IPS-18c (cell line): ENCODE measurements around the gene GNG13.
"Not testable (repeated sequence)": the region's sequence is repeated elsewhere in the genome, so short reads cannot be mapped to it uniquely, and the experiment has no call there.

Experiments
- H3K4me3 ChIP-seq: 2 replicates; pipeline ENCODE4 v1.7.0; 2013; ENCODE audit warnings: low read depth, mild to moderate bottlenecking, low read length, moderate library complexity; ENCODE audit not compliant: insufficient read depth
- H3K9me3 ChIP-seq: one replicate; pipeline ENCODE4 v1.6.1; 2013; ENCODE audit warnings: mild to moderate bottlenecking, low read length, moderate library complexity; ENCODE audit not compliant: control insufficient read depth, insufficient read depth

Gene GNG13

DNA sequence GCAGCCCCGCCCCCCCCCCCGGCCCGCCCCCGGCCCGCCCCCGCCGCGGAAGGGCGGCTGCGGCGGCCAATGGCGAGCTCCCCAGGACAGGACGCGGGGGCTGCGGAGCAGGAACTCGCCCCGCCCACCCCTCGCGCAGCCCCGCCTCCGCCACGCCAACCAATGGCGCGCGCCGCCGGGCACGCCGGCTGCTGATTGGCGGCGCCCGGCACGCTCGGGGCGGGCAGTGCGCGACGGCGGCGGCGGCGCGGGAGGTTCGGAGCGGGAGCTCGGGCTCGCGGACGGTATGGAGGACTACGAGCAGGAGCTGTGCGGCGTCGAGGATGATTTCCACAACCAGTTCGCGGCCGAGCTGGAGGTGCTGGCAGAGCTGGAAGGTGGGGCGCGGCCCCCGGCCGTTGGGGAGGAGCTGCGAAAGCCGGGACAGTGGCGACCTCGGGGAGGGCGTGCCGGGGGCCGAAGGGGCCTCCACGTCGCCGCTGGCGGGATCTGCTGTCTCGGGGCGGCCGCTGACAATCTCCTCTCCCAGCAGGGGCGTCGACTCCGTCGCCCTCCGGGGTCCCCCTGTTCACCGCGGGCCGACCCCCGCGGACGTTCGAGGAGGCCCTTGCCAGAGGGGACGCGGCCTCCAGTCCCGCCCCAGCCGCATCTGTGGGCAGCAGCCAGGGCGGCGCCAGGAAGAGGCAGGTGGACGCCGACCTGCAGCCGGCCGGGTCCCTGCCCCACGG, 12.0 kb downstream of the GNG13 start, which contains the start of gene CHTF18:
CHTF18 (plus strand) TSS at position 222 of the 728 bp plus-strand sequence; CDS start at position 287, 65 bp downstream.
- H3K4me3 ChIP-seq, result peak within 1 kb of the TSS; percentile 92
- no peaks in the 10 kb centered on the region for H3K9me3 ChIP-seq

DNA sequence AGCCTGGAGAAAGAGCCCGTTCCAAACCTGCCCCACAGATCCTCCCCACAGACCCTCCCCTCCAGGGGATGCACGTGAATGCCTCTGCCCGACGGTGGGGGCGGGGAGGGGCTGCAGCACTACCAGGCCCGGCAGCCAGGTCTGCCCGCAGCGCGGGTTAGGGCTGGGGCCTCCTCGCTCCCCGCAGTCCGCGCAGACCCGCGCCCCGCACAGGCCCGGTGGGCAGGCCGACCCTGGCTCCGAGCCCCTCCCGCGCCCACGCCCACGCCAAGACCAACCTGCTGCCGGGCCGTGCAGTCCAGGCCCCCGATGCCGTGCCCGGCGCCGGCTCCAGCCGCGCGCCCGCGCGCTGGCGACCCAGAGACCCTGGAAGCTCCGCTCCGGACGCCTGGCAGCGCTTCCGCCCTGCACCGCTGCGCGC, 12.5 kb downstream of the GNG13 start, which contains the start of gene RPUSD1:
RPUSD1 (minus strand) TSS at position 404 of the 421 bp plus-strand sequence. CDS start 644 bp downstream, outside the sequence.
- H3K4me3 ChIP-seq, result peak within 1 kb of the TSS; percentile 92
- H3K9me3 ChIP-seq, result no peaks in the 10 kb centered on the region

DNA sequence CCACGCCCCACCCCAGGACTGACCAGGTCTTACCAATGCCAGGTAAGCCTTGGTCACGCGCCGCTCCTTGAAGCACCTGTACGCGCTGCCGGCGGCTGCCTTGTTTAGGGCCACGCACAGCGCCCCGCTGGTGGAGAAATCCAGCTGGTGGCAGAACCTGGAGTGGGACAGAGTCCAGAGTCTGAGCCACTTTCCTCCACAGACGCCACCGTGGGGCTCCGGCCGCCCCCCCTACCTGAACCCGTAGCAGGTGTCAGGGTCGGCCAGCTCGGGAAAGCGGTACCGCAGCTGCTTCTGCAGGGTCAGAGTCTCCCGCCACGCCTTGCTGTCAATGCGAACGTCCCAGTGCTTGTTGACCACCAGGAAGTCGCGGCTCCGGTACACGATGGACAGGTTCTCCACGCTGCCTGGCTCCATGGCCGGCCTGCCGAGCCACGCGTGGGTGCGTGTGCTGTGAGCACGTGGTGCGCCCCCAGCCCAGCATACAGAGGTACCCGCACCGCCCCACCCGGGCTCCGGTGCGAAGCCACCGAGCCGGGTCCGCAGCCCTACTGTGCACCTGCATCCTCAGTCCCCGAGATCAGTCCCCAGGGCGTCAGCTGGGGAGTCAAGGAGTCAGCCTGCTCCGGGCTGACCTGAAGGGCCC, 13.1 kb downstream of the GNG13 start:
- Histone ChIP-seq H3K4me3 (peak overlapping the region; percentile 92), H3K9me3 (no peaks in the 10 kb centered on the region)

DNA sequence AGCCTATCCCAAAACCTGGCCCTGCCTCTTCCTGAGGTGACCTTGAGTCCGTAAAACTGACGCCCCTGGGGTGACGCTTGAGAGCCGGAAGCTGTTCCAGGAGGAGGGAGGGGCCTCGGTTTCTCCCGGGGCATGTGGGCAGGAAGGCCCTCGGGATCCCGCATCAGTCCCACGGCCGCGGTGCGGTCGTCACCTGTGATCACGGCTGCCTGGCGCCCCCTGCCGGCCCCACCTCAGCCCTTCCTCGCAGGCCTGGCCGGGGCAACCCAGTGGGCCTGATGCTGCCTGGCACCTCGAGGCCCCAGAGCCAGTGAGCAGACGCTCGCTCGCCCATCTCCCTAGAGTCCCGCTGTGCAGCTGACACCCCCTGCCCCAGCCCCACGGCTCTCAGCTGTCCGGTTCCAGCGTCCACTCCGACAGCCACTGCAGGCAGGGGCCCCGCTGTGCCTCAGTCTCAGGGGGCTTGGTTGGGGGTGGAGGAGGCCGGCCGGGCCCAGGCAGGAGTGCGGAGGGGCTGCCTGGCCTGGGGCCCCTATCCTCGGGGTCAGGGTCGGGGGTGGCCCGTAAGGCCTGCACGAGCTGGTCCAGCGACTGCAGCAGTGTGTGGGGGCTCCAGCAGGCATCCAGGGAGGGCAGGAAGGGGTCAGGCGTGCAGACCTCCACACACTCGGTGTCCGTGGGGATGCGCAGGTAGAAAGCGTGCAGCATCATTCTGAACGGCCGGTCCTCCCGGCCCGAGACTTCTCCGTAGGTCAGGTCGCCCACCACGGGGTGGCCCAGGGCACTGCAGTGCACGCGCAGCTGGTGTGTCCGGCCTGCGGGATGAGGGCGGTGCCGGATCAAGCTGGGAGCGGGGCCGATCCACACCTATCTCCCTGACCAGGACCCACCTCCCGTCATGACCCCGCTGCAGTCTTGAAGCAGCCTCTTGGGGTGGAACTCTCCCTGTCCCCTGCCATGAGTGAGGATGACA, 14.7 kb downstream of the GNG13 start:
- Histone ChIP-seq H3K9me3 (no peaks in the 10 kb centered on the region), H3K4me3 (no peak overlapping the region)

DNA sequence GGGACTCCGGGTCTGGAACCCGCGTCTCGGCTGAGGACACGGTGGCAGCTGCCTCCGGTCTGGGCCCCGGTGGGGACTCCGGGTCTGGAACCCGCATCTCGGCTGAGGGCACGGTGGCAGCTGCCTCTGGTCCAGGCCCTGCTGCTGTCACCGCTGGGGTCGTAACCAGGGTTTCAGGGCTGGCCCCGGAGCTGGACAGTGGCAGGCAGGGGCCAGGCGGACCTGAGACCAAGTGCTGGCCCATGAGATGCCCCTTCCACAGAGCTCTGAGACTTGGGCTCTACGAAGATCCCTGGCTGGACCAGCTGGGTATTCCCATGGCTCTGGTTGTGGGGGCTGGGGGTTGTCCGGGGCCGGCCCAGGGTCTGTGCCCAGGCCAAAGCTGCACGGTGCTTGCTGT, 16.1 kb downstream of the GNG13 start:
- H3K4me3 ChIP-seq, result no peak overlapping the region

DNA sequence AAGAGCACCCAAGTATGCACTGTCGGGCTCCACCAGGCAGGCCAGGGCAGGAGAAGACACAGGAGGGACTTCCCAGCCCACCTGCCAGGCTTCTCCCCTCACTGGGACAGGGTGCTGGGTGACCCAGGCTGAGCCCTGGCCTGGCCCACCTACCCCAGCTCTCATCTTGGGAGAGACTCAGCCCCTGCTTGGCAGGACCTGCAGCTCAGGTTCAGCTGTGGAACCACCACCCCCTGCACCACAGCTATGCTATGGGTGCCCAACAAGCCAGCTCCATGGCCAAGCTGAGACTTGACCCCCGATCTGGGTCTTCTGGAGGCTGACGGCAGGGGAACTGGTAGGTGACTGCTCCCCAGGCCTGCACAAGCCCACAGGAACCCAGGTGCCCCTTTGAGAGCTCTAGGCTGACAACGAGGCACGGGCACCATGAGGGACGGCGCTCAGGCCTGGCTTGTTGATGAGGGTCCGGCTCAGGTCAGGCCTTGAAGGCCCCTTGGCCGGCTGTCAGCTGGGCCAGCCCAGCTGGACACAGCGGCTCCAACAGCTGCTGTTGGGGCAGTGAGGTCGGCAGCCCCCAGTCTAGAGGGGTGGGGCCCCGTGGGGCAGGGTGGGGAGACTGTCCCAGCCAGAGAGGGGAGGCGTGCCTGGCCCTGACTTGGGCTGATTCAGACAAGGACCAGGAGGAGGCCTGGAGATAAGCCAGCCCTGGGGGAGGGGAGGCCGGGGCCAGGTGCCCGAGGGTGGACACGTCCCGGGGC, 17.0 kb downstream of the GNG13 start:
- H3K4me3 ChIP-seq, result no peak overlapping the region

More for the DNA sequence above, 16.1 kb downstream of the GNG13 start:
- no peaks in the 10 kb centered on the region for H3K9me3 ChIP-seq

DNA sequence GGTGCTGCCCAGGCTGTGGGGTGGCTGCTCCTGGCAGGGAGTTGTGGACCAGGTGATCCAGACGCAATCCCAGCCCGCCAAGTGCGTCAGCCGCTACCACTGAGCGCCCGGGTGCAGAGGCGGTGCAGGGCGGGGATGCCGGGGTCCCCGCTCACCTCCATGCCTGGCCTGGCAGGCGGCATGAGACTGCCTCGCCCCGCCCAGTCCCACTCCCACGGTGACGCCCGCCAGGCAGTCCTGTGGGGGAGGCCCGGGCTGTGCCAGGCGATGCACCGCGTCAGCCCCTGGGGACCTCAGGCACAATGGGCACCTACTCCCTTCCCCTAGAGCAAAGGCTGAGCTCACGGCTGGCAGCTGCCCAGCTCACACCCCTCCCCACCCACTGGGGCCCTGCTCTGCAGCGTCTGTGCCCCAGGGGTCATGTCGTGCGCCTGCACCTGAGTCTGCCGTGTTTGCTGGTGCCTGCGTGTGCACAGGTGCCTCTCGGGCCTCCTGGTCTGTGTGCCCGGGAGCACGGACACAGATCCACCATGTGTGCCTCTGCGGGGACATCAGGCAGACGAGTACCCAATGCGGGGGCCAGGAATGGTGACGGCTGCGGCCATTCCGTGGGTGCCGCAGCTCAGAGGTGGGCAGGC, 17.6 kb downstream of the GNG13 start:
- no peaks in the 10 kb centered on the region for H3K9me3 ChIP-seq
- H3K4me3 ChIP-seq, result no peak overlapping the region

More for the DNA sequence above, 17.0 kb downstream of the GNG13 start:
- no peaks in the 10 kb centered on the region for H3K9me3 ChIP-seq

DNA sequence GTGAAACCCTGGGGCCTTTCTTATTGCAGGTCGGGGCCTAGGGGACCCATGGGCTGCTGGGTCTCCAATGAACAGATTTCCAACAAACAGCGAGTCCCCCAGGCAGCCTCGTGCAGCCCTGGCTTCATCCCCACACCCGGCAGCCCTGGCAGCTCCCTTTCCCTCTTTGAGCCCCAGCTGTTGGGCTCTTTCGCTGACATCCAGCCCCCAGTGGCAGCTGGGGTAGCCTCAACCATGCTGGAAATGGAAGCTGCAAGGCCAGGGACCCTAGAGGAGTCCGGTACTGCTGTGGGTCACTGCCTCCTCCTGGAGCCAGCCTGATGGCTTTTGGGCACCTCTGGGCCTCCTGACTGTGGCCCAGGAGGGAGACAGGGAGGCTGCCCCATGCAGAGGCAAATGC, 18.3 kb downstream of the GNG13 start:
- no peak overlapping the region for H3K4me3 ChIP-seq
- no peaks in the 10 kb centered on the region for H3K9me3 ChIP-seq

DNA sequence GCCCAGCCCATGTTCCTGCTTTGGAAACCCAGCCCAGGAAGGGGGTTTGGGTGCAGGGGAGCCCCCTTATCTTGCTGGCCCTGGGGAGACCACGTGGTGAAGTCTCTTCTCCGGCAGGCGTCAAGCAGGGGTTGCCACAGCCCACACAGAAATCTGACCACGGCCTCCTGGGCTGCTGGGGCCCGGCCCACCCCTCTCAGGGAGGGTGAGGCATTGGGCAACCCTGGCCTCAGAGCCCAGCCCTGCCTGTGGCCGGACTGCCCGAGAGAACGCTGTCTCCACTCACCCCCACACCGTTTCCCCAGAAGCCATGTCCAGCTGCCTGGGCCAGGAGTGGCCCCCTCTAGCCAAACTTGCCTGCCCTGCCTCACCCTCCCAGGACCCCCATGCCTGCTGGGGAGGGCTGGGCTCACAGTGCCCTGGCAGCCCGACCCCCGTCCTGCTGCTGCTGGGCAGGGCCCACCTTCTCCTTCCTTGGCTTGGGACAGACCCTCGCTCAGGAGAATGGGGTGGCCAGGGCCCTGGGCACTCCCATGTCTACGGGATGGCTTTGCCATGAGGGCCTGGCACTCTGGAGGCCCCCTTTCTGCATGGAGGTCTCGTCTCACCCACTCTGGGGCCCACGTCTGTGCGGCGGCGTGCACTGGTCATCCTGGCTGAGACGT, 19.1 kb downstream of the GNG13 start:
- Histone ChIP-seq H3K9me3 (no peaks in the 10 kb centered on the region), H3K4me3 (no peak overlapping the region)

DNA sequence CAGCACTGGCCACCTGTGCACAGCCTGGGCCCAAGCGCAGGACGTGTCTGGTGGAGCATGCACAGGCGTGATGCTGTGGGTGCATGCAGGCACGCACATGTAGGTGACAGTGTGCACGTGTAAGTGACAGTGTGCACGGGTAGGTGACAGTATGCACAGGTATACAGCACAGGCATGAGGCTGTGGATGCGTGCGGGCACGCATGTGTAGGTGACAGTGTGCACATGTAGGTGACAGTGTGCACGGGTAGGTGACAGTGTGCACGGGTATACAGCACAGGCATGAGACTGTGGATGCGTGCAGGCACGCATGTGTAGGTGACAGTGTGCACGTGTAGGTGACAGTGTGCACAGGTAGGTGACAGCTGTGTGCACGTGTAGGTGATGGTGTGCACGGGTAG, 20.2 kb downstream of the GNG13 start:
- Histone ChIP-seq H3K9me3 (no peaks in the 10 kb centered on the region), H3K4me3 (no peak overlapping the region)

DNA sequence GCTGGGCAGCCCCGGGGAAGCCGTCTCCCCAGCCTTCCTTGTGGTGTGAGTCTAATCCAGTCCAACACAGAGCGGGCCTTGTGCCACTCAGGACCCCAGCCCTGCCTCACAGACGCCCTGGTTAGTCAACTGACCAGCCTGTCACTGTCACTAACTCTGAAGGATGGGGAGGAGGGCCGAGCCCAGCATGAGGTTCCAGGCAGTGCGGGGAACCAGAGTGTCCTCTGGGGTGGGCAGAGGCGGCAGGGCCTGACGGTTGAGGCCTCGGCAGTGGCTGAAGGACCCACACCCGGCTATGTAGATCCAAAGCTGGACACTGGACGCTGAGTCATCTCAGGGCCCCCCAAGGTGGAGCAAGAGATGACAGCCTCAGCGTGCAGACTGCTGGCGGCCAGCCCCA, 21.0 kb downstream of the GNG13 start:
- H3K9me3 ChIP-seq, result no peaks in the 10 kb centered on the region
- H3K4me3 ChIP-seq, result no peak overlapping the region

DNA sequence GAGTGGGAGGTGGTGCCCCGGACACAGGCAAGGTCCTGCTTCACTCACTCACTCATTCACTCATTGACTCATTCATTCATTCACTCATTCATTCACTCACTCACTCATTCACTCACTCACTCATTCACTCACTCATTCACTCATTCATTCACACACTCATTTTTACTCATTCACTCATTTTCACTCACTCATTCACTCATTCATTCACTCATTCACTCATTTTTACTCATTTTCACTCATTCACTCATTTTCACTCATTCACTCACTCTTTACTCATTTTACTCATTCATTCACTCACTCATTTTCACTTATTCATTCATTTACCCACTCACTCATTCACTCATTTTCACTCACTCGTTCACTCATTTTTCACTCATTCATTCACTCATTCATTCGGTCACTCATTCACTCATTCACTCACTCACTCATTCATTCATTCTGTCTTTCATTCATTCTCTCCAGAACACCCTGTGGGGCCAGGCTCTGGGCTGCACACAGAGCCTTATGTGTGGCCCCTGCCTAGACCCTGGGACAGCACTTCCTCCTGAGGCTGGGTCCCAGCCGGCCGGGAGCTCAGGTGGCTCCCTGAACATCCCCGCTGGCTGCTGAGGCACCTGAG, 21.5 kb downstream of the GNG13 start:
- Histone ChIP-seq H3K4me3 (no peak overlapping the region), H3K9me3 (no peaks in the 10 kb centered on the region)

DNA sequence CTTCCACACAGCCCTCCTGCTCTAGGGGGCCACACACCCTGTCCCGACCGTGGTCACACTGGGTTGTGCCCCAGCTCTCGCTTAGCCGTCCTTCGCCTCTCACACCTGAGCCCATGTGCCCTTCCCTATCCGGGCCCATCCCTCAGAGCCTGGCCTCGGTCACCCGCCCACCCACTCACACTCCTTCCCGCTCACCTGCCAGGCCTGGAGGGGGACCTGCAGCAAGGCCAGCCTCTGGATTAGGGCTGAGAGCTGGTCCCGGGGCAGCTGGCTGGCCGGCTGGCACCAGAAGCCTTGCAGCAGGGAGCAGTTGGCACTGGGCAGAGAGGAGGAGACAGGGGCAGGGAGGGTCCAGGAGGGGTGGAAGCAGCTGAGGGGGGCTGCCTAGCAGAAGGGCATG, 22.1 kb downstream of the GNG13 start:
- Histone ChIP-seq H3K4me3 (no peak overlapping the region), H3K9me3 (no peaks in the 10 kb centered on the region)

DNA sequence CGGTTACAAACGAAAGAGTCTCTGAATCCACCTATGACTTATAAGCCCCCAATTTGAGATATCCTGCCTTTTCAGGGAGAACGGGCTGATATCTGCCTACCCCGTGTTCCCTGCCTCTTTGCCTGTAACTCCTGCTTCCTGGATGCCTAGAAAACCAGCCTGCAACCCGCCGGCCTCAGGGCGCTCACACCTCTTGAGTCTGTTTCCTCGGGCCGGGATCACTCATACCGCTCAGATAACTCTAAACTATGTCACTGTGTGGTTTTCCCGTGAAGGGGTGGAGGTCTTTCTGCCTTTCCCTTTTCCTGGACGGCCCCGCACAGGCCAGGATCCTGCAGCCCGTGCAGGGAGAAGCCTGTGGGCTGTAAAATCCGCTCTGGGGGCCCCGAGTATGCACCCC, 22.7 kb downstream of the GNG13 start:
- H3K4me3 ChIP-seq, result no peak overlapping the region
- no peaks in the 10 kb centered on the region for H3K9me3 ChIP-seq

DNA sequence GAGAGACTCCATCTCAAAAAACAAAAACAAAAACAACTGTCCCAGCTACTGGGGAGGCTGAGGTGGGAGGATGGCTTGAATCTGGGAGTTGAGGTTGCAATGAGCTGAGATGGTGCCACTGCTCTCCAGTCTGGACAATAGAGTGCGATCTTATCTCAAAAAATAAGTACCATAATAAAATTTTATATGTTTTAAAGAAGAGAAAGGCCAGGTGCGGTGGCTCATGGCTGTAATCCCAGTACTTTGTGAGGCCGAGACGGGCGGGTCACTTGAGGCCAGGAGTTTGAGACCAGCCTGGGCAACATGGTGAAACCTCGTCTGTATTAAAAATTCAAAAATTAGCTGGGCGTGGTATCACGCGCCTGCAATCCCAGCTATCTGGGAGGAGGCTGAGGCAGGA, 23.7 kb downstream of the GNG13 start:
- no peaks in the 10 kb centered on the region for H3K9me3 ChIP-seq
- no peak overlapping the region for H3K4me3 ChIP-seq

DNA sequence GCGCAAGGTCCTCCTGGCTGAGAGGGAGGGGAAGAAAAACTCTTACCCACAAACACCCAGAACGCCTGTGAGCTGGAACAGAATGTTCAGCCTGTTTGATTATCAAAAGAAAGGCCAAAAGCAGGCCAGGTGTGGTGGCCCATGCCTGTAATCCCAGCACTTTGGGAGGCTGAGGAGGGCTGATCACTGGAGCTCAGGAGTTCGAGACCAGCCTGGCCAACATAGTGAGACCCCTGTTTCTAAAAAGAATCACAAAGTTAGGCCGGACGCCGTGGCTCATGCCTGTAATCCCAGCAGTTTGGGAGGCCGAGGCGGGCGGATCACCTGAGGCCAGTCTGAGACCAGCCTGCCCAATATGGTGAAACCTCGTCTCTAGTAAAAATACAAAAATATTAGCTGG, 24.2 kb downstream of the GNG13 start:
- H3K9me3 ChIP-seq, result not testable (repeated sequence)

More for the DNA sequence above, 24.2 kb downstream of the GNG13 start:
- not testable (repeated sequence) for H3K4me3 ChIP-seq
